ENCODE measurements around the gene TCF25.
"Not testable (repeated sequence)": the region's sequence is repeated elsewhere in the genome, so short reads cannot be mapped to it uniquely, and the experiment has no call there.

The TCF25 gene

DNA sequence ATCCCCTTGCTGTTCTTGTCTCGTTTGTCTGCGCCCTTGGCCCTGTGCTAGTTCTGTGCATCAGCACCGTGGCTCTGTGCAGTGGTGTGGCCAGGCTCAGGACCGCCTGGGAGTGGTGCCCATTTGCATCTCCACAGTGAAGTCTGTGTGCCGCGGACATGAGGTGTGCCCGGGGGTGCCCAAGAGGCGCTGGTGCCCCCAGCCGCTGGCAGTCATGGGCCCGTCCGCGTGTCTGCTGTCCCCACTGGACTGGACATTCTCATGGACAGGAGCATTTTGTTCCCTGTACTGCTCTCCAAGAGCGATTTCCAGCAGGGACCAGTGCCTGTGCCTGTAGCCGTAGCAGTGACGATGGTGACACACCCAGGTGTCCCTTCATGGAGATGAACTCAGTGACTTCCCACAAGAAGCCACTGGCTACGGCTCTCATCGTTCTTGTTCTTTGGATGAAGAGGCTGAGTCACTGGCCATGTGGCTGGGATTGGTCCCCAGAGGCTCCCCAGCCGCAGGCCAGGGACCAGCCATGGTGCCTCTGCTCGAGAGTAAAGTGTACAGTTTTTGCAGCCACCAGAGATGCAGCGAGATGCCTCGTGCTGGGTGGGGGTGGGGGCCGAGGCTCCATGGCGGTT, 32.2 kb downstream of the TCF25 start:
- DNase-seq (ENCODE audit: low spot score): no peak

DNA sequence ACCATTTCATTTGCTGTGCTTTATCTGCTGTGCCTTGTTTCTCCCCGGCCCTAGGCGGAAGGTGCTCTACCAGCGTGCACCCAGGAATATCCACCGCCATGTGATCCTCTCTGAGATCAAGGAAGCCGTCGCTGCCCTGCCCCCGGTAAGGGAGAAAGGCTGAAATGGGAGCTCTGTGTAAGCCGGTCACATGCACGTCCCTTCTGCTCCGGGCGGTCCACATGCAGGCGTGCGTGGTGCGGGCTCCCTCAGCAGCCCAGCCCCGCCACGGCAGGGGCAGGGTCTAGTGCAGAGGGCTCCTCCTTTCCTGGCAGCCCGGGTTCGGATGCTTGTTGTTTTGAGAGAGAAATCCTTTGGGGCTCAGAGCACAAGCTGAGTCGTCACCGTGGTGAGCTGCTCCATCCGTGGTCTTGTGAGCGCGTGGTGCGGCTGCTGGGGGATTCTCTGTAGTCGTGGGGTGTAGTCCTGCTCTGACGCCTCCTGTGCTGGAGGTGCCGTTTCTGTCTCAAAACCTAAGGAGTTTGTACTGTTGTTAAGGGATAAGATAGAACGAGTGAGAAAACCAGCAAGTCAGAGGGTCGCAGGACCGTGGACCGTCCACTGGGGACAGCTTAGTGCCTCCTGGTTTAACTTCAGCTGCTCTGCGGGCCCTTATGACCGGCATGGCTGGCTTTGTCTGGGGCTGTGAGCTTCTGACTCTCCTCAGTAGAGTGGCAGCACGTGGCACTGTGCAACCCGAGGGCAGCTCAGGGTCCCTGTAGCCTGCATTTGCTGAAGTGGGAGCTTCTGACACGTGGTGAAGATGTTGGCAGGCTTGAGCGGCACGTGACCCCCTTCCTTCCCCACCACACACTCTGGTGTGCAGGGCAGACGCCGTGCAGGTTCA, 33.0 kb downstream of the TCF25 start:
- no peak for DNase-seq (ENCODE audit: low spot score)

DNA sequence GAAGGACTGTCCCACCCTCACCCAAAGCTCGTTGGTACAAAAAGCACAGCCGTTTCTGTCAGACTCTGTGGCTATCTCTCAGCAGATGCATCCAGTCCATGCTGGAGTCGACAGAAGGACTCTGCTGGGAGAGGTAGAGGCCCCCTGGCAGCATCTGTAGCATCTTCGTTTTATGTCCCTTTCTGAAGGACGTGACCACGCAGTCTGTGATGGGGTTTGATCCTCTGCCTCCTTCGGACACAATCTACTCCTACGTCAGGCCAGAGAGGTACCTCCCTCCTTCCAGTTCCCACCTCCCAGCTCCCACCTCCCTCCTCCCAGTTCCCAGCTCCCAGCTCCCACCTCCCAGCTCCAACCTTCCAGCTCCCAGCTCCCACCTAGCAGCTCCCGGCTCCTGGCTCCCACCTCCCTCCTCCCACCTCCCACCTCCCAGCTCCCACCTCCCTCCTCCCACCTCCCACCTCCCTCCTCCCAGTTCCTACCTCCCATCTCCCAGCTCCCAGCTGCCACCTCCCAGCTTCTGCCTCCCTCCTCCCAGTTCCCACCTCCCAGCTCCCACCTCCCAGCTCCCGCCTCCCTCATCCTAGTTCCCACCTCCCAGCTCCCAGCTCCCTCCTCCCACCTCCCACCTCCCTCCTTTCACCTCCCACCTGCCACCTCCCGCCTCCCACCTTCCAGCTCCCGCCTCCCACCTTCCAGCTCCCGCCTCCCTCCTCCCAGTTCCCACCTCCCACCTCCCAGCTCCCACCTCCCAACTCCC, 33.8 kb downstream of the TCF25 start:
- no peak for DNase-seq (ENCODE audit: low spot score)

DNA sequence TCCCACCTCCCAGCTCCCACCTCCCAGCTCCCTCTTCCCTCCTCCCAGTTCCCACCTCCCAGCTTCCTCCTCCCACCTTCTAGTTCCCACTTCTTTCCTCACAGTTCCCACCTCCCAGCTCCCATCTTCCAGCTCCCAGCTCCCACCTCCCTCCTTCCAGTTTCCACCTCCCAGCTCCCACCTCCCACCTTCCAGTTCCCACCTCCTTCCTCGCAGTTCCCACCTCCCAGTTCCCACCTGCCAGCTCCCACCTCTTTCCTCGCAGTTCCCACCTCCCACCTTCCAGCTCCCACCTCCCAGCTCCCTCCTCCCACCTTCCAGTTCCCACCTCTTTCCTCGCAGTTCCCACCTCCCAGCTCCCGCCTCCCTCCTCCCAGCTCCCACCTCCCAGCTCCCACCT, 34.8 kb downstream of the TCF25 start:
- no peak for DNase-seq (ENCODE audit: low spot score)

DNA sequence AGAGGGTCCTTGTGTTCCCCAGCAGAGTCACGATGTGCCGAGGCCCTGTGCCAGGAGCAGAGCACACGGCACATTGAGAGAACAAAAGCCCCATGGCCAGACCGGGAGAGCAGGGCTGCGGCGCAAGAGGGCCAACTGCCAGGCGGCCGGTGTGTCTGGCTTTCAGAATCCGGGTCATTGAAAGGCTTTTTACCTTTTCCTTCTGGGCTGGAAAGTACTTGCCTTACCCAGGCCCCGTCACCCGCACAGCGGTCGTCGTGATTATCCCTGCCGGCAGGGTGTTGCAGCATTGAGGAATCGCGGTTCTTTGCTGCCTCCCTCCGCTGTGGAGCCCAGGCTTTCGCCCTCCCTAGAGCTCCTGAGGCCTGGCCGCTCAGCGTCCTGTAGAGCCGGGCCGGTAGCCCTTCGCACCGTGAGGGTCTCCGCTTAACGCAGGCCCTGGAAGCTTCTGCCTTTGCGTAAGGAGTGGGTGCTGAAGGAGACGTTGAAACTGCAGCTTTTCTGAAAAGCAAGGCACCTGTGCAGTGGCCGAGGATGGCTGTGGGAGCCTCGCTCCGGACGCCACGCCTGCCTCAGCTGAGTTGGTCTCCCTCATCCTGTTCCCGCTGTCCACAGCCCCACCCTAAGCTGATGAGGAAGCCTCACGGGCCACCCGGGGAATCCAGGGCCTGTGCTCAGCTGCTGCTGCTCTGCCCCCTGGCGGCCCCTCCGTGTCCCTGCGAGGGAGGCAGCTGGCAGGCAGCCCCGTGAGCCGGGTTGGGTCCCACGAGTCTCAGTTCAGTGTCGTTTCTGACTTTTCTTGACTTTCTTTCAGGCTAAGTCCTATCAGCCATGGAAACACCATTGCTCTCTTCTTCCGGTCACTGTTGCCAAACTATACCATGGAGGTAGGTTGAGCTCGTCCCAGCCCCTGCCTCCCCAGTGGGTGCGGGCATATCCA, 36.7 kb downstream of the TCF25 start:
- peak; percentile 61 for DNase-seq (ENCODE audit: low spot score)

DNA sequence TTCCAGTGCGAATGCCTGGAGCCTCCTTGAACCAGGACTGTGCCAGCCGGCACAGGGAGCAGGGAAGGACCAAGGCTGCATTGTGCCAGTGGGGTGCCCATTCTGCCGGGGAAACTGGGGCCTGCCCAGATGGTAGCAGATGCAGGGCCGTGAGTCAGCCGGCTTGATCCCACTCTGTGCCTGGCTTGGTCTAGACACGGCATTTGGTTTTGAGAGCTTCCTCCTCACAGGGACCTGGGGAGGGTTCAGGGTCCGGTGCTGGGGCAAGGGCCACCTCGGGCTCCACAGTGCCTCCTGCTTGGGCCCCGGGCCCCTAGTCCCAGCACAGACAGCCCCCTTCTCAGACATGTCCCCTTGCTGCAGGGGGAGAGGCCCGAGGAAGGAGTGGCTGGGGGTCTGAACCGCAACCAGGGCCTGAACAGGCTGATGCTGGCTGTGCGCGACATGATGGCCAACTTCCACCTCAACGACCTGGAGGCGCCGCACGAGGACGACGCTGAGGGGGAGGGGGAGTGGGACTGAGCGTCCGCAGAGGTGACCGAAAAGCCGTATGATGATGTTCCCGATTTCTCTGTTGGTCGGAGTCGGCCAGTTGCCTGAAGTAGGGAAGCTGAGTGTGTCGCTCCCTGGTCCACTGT, 37.4 kb downstream of the TCF25 start:
- no peak for DNase-seq (ENCODE audit: low spot score)

DNA sequence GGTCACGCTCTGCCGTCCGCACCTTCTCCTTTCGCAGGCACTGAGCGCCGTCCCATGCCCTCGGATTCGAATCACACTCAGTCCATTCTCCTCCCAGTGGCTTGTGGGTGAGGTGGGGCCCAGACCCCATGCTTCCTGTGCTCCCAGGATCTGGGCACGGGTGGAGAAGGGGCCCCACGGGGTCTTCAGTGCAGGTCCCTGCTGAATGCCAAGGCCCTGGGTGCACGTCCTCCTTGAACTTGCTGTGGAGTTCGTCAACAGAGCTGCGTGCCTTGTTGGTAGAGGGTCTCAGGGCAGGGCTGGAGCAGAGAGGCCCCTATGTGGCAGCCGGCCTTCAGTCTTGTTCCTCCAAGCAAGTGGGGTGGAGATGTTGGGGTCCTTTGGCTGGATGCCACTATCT, 38.0 kb downstream of the TCF25 start:
- no peak for DNase-seq (ENCODE audit: low spot score)

DNA sequence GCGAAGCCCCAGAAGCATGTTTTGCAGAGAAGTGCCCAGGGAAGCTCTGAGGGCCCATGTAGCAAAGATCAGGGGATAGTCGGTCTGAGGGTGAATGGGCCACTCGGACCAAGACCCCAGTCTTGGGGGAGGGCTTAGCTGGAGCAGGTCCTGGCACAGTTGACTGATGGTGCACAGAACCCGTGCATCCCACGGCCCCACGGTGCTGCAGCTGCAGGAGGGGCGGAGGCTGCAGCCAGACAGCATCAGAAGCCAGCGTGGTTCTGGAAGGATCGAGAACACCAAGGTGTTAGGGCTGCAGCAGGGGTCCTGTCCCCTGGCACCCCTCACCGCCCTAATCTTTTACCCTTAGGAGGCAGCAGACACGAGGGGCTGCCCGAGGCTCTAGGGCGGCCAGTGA, 38.8 kb downstream of the TCF25 start:
- no peak for DNase-seq (ENCODE audit: low spot score)

DNA sequence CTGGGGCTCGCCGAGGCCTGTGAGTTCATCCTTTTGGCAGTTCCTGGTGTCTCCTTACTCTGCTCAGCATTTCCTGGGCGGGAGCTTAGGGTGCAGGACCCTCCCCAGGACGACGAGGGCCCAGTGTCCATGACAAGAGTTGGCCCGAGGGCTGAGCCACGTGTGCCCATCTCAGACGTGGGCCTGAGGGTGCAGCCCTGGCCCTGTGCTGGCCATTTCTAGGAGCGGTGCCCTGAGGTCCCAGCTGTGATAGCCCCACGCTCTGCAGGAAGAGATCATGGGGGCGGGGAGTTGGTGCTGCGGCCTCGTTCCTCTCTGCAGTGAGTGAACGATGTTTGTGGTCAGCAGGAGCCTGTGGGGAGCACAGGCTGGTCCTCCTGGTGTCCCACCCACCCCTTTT, 39.2 kb downstream of the TCF25 start:
- no peak for DNase-seq (ENCODE audit: low spot score)

DNA sequence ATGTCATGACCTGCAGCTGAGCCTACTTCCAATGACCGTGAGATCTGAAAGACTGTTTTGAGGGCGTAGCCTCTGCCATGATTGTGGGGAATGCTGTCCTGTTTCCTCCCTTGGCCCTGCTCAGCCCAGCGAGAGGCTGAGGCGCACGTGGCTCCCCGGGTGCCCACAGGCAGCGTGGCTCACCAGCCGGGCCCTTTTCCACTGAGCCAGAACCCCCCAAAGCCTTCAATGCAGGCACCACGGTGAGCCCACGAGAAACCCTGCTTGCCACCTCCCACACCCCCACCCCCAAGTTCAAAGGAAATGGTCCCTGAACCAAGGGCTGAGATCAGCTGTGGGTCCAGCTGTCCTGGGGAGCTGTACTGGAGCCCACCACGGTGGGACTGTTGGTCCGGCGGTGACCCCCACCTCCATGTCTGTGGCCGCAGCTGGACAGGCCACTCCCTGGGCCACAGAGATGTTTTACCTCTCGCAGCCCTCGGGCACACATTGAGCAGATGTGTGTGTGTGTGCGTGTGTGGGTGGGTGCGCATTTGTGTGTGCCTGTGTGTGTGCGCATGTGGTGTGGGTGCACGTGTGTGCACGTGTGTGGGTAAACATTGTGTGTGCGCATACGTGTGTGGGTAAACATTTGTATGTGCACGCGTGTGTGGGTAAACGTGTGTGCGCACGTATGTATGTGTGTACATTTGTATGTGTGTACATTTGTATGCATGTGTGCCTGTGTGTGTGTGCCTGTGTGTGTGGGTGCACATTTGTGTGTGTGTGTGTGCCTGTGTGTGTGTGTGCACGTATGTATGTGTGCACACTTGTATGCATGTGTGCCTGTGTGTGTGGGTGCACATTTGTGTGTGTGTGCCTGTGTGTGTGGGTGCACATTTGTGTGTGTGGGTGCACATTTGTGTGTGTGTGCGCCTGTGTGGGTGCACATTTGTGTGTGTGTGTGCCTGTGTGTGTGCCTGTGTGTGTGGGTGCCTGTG, 40.3 kb downstream of the TCF25 start:
- no peak for DNase-seq (ENCODE audit: low spot score)

DNA sequence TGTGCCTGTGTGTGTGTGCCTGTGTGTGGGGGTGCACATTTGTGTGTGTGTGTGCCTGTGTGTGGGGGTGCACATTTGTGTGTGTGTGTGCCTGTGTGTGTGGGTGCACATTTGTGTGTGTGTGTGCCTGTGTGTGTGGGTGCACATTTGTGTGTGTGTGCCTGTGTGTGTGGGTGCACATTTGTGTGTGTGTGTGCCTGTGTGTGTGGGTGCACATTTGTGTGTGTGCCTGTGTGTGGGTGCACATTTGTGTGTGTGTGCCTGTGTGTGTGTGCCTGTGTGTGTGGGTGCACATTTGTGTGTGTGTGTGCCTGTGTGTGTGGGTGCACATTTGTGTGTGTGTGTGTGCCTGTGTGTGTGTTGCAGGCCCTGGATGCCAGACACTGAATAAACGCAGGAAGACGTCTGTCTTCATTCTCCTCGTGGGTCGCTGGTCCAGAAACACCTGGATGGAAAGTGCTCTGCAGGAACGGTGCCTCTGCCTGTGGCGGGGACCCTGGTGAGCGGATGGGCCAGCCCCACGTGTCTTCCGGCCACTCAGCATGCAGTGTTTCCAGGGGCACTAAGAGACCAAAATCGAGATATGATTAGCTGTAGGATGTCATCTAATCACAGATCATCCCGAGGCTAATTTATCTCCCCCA, 41.4 kb downstream of the TCF25 start:
- not testable (repeated sequence) for DNase-seq (ENCODE audit: low spot score)

DNA sequence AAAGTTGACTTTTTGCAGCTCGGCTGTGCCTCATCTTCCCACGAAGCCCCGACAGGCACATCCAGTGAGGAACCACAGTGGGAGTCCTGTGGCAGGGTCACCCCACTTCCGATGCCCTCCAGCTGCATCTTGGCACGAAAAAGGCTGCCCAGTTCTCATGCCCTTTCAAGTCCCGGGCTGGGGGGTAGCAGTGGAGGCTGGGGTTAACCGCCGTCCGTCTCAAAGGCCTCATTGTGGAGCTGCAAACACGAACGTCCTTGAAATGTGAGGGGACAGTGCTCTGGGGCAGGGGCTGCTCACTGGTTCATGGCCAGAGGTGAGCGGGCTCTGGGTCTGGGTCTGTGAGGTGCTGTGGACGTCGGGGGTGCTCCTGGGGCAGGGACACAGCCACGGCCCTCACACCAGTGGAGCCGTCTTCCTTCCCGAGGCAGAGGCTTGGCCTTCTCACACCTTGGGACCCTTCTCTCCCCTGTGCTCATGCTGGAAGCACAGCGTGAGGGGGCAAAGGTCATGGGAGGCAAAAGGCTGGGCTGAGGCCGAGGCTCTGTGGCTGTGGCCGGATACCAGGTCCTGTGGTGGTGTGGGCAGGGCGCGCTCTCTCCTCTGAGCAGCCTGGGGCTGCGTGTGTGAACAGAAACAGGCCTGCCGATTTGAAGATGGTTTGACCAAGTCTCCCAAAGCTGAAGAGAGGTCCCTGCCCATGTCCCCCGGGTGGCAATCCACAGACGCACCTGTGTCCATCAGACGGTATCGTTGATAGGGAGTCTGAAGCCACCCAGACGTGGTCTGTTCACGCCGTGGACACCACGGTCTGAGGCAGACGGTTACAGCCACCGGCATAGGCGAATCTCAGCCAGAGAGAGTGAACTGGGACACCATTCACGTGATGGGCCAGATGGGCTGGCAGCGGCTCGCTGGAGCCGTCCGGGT, 42.2 kb downstream of the TCF25 start:
- no peak for DNase-seq (ENCODE audit: low spot score)

DNA sequence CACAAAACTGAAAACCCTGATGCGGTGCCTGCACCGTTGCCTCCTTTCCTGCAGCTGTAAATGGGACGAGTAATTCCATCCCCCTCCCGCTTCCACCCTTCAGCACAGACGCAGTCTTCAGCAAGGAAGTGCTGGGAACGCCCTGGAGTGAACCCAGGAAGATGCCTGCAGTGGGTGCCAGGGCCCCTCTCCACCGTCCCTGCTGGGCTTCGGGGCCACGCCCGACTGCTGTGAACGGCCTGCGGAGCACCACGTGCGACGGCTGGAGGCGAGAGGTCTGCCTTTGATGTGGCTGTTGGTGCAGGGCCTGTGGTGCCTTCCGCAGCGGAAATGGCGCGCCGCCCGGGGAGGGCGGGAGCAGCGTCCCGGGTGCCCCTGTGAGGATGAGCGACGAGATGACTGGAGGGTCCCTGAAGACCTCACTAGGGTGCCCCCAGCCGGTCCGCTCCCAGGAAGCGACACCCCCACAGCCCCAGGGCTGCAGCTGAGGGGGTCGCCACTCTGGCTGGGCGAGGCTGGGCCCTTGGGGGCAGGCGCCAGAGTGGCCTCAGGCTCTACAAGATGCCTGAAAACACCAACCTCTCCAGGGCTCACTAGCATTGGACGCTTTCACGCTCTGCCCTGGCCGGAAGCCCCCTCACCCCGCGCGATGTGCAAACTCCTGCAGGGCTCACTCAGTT, 44.5 kb downstream of the TCF25 start:
- peak; percentile 14 for DNase-seq (ENCODE audit: low spot score)

DNA sequence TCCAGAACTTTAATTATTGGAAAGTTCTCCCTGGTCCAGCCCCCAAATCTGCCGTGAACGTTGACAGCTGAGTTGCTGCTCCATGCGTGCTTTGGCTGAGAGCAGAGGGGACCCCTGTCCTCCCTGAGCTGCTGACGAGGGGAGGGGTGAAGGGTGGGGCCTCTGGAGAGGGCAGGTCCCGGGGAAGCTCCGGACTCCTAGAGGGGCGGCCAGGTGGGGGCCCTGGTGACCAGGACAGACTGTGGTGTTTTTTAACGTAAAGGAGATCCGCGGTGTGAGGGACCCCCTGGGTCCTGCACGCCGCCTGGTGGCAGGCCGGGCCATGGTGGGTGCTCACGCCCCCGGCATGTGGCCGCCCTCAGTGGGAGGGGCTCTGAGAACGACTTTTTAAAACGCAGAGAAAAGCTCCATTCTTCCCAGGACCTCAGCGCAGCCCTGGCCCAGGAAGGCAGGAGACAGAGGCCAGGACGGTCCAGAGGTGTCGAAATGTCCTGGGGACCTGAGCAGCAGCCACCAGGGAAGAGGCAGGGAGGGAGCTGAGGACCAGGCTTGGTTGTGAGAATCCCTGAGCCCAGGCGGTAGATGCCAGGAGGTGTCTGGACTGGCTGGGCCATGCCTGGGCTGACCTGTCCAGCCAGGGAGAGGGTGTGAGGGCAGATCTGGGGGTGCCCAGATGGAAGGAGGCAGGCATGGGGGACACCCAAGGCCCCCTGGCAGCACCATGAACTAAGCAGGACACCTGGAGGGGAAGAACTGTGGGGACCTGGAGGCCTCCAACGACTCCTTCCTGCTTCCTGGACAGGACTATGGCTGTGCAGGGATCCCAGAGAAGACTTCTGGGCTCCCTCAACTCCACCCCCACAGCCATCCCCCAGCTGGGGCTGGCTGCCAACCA, 45.3 kb downstream of the TCF25 start, which contains the start of gene MC1R:
TSS of gene MC1R (plus strand) at position 410 of the 895 bp plus-strand sequence. CDS start at position 807, 397 bp downstream.
- no peak for DNase-seq (ENCODE audit: low spot score)

DNA sequence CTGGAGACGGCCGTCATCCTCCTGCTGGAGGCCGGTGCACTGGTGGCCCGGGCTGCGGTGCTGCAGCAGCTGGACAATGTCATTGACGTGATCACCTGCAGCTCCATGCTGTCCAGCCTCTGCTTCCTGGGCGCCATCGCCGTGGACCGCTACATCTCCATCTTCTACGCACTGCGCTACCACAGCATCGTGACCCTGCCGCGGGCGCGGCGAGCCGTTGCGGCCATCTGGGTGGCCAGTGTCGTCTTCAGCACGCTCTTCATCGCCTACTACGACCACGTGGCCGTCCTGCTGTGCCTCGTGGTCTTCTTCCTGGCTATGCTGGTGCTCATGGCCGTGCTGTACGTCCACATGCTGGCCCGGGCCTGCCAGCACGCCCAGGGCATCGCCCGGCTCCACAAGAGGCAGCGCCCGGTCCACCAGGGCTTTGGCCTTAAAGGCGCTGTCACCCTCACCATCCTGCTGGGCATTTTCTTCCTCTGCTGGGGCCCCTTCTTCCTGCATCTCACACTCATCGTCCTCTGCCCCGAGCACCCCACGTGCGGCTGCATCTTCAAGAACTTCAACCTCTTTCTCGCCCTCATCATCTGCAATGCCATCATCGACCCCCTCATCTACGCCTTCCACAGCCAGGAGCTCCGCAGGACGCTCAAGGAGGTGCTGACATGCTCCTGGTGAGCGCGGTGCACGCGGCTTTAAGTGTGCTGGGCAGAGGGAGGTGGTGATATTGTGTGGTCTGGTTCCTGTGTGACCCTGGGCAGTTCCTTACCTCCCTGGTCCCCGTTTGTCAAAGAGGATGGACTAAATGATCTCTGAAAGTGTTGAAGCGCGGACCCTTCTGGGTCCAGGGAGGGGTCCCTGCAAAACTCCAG, 46.4 kb downstream of the TCF25 start:
- DNase-seq (ENCODE audit: low spot score): no peak

DNA sequence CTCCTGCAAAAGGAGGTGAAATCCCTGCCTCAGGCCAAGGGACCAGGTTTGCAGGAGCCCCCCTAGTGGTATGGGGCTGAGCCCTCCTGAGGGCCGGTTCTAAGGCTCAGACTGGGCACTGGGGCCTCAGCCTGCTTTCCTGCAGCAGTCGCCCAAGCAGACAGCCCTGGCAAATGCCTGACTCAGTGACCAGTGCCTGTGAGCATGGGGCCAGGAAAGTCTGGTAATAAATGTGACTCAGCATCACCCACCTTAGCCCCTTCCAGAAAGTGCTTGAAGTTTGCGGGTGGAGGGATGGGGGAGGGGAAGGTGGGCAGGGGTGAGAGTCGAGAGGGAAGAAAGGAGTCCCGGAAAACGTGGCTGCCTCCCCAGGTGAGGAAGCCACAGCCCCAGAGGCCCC, 47.3 kb downstream of the TCF25 start:
- DNase-seq (ENCODE audit: low spot score): no peak
